Karpas-422 (cell line): ENCODE data around the gene ITGB1BP2. TPM values are rescaled to one million over a fixed set of nuclear protein-coding genes. Genes with fewer than 3 reads are reported as not detected.

Experiments used
- total RNA-seq: library from RNA; depleted of rRNA; stranded (reverse); fragments of >200 nt; shearing (Covaris generic); gene quantifications from 2 replicates; pipeline ENCODE4 v1.2.3, GENCODE V29; 2014; ENCODE audit warnings: low replicate concordance; rRNA removed

ITGB1BP2 gene
- total RNA-seq, 1 experiment from 2014 or later = 2.7 TPM

Other genes with a start within 250 kb of the ITGB1BP2 start
- 18.9 and 38.3 TPM in 2 replicates for gene SNX12, start 233.4 kb upstream of the ITGB1BP2 start, total RNA-seq
- 4.5 and 9.5 TPM in 2 replicates for gene FOXO4, start 205.9 kb upstream of the ITGB1BP2 start, total RNA-seq
- 0.36 TPM in 1 of 2 replicates, not detected in the other for gene CXorf65, start 195.0 kb upstream of the ITGB1BP2 start, total RNA-seq
- gene IL2RG, start 190.2 kb upstream of the ITGB1BP2 start, total RNA-seq = 4.3 and 9.1 TPM in 2 replicates
- gene MED12, start 183.2 kb upstream of the ITGB1BP2 start, total RNA-seq = 32.7 and 35.2 TPM in 2 replicates
- 0.86 and 1.9 TPM in 2 replicates for gene NLGN3, start 156.9 kb upstream of the ITGB1BP2 start, total RNA-seq
- gene GJB1, start 78.5 kb upstream of the ITGB1BP2 start, total RNA-seq = not detected in 2 replicates
- 28.3 and 29.1 TPM in 2 replicates for gene ZMYM3, start 47.6 kb upstream of the ITGB1BP2 start, total RNA-seq
- gene NONO, start 18.1 kb upstream of the ITGB1BP2 start, total RNA-seq = 335 and 360 TPM in 2 replicates
- 60.8 and 61.8 TPM in 2 replicates for gene TAF1, start 64.6 kb downstream of the ITGB1BP2 start, total RNA-seq
- 314 and 469 TPM in 2 replicates for gene OGT, start 231.4 kb downstream of the ITGB1BP2 start, total RNA-seq